GM18499 (cell line): ENCODE measurements around the gene MORN1.
"Not testable (repeated sequence)": the region's sequence is repeated elsewhere in the genome, so short reads cannot be mapped to it uniquely, and the experiment has no call there.

Experiments used
- ATAC-seq: cut with Tn5 transposase; IDR thresholded peaks from one replicate; pipeline ENCODE4 v1.9.1; 2021; ENCODE audit warnings: moderate number of reproducible peaks; ENCODE audit not compliant: insufficient read depth, unreplicated experiment

MORN1 gene

DNA sequence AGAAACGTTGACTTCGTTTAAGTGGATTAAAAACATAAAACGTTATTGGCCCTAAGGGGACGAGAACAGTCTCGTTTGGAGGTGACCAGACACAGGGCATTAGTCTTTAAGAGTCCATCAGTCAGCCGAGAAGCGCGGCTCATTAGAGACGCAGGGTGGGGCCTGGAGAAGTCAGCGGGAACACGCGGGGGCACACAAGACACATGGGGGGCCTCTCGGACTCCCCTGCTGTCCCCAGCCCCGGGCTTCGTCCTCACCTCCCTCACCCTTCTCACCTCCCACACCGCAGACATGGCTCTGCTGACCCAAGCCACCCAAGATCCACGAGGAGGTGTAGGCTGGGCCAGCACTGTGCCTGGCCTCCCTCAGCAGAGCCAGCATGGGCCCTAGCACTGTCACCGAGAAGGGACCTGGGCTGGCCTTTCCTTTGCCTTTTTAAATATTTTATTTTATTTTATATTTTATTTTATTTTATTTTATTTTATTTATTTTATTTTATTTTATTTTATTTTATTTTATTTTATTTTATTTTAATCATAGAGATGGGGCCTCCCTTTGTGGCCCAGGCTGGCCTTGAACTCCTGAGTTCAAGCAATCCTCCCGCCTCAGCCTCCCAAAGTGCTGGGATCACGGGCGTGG is 48.9 kb downstream of the MORN1 start:
- no peak for ATAC-seq

GRCh38 chr1:2341706-2342383 is 49.5 kb downstream of the MORN1 start:
- ATAC-seq, result no peak

- no peak for ATAC-seq
These were observed 50.5 kb downstream of the MORN1 start for GRCh38 chr1:2340918-2341254.

- no peak for ATAC-seq
These were observed 51.1 kb downstream of the MORN1 start for GRCh38 chr1:2340086-2340917.

DNA sequence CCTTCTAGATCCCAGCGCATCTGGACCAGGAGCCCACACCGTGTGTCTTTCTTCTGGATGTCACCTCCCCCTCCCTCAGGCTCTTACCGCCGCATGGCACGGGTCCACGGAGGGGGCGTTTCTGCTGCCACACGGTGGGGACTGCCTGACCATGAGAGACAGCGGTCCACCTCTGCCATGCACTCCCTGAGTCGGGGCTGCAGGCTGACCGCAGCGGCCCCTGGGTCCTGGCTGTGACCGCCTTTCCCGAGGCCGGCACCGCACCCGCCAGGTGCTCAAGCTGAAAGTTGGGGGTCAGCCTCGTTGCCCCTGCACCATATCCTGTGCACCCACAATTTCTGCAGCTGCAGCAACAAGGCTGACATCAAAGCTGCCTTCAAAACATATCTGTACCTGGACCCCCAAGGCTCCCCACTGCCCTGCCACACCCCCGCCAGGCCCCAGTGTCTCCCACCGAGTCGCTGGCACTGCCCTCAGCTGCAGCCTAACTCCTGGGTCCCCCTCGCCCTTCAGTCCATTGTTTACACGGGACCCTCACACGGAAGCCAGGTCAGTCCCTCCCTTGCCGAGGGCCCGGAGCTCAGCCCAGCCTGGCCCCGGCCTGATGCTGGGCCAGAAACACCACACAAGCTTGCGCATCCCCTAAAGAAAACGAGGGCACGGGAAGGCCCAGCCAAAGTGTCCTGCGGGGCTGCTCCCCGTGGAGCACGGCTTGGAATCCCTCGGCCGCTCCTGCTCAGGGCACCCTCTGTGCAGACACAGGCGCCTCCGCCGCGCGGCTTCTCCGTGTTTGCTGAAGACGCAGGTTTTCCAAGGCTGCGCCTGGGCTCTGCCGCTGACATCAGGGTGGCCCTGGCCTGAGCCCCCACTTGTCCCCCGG is 51.9 kb downstream of the MORN1 start:
- ATAC-seq, result no peak

- no peak for ATAC-seq
These were observed 53.9 kb downstream of the MORN1 start for GRCh38 chr1:2337501-2337900.

GRCh38 chr1:2337081-2337480 is 54.3 kb downstream of the MORN1 start:
- no peak for ATAC-seq

GRCh38 chr1:2336499-2336898 is 54.9 kb downstream of the MORN1 start:
- ATAC-seq, result no peak

GRCh38 chr1:2335721-2336455 is 55.5 kb downstream of the MORN1 start:
- no peak for ATAC-seq

DNA sequence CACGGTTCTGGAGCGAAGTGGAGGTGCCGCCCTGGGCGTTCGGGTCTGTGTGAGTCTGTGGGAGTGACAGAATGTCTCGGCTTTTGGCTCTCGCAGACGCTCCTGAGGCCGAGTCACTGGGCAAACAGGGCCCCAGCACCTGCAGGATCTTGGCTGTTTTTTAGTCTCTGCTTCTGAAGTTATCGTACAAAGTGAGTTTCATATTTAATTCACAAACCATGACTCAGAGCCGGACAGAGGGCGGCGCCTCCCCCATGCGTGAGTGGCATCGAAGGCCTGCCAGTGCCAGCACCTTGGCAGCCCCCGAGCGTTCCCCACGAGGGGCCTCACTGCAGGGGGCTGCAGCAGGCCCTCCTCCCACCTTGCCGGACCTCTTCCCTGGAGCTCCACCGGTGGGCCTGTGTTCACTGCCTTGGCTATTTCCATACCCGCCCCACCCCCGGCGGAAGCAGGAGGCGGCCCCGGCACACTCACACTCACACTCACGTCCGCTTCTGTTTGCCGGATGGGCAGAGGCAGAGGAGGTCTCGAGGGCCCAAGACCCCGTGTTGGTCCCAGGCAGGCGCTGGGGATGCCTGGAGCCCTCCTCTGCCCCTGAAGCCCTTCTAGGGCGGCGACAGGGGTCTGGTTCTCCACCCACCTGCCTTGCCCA is 56.3 kb downstream of the MORN1 start:
- ATAC-seq, result no peak

- no peak for ATAC-seq
These were observed 57.0 kb downstream of the MORN1 start for GRCh38 chr1:2334366-2334765.

GRCh38 chr1:2331580-2331979 is 59.8 kb downstream of the MORN1 start:
- not testable (repeated sequence) for ATAC-seq

DNA sequence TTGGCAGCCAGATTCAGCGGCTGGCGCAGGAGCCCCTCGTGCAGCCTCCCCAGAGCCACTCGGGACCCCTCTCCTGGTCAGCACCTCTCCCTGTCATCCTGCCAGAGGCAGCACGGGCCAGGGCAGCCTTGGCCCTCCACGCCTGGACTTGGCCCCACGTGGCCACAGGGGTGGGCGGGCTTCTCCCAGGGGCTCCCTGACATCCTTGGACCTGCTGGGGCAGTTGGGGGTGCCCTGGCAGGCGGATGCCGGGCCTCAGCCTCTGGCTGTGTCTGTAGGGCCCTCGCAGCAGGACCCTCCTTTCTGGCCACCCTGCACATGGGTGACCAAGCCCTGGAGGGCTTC is 60.2 kb downstream of the MORN1 start:
- ATAC-seq, result no peak

DNA sequence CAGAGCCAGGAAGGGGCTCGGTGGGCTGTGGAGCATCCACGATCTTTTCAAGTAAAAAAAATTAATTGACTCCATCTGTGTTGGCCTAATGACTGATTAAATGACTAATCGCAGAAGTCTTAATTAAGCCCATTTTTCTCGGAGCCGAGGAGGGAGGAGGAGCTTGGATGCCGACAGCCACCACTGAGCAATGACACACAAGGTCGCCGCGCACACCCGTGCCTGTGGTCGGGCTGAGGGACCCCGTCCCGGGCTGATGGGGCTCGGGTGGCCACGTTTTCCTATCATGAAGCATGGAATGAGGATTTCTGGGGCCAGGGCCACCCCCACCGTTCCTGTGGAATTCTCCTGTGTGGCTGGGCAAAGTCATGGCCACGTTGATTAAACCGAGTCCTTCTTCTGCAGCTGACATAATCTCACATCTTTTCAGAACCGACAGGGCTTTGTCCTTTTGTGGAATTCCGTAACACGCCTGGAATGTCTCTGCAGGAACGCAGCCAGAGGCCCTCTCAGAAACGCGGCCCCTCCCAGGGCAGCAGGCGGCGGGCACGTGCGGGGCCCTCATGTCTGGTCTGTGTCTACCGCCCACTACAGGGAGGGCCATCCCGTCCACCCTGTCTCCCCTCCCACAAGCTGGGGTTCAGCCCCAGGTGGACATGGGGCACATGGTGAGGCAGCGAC is 60.7 kb downstream of the MORN1 start:
- no peak for ATAC-seq

- ATAC-seq, result no peak
These were observed 61.3 kb downstream of the MORN1 start for GRCh38 chr1:2330035-2330434.

- no peak for ATAC-seq
These were observed 62.5 kb downstream of the MORN1 start for GRCh38 chr1:2328676-2329455.

DNA sequence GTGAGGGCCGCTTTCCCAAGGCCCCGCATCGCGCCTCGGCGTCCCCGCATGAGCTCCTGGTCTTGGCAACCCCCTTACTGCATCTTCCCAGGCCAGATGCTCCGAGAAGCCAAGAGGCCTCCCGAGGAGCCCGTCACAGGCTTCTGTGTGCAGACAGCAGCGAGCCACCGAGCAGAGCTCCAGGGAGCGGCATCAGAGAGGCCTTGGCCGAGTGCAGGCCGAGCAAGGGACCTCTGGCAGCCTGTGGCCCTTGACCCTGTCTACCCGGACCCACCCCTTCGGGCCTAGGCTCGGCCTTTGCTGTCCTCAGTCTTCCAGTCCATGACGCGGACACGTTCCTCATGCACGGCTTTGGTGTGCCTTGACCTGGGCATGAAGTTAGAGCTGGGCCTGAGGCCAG is 63.5 kb downstream of the MORN1 start:
- no peak for ATAC-seq

DNA sequence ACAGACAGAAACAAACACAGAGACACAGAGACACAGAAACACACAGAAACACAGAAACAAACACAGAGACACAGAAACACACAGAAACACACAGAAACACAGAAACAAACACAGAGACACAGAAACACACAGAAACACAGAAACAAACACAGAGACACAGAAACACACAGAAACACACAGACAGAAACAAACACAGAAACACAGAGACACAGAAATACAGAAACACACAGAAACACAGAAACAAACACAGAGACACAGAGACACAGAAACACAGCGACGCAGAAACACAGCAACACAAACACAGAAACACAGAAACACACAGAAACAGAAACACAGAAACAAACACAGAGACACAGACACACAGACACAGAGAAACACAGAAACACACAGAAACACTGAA is 64.2 kb downstream of the MORN1 start:
- not testable (repeated sequence) for ATAC-seq
